HG02588 (cell line): ENCODE data around the gene PHACTR3.

Experiments used
- ATAC-seq: cut with Tn5 transposase; IDR thresholded peaks from one replicate; pipeline ENCODE4 v1.9.1; 2021; ENCODE audit warnings: mild to moderate bottlenecking, moderate library complexity; ENCODE audit not compliant: unreplicated experiment

The PHACTR3 gene

GRCh38 chr20:59725476-59726280 is 121.3 kb downstream of the PHACTR3 start:
- ATAC-seq = no peak

- no peak for ATAC-seq
Measured at GRCh38 chr20:59726281-59726595, 121.9 kb downstream of the PHACTR3 start.

GRCh38 chr20:59728722-59729430 is 124.5 kb downstream of the PHACTR3 start:
- no peak for ATAC-seq

GRCh38 chr20:59729506-59729905 is 125.2 kb downstream of the PHACTR3 start:
- no peak for ATAC-seq

GRCh38 chr20:59730722-59731121 is 126.4 kb downstream of the PHACTR3 start:
- ATAC-seq = no peak

- no peak for ATAC-seq
Measured at GRCh38 chr20:59731376-59731775, 127.0 kb downstream of the PHACTR3 start.

- no peak for ATAC-seq
Measured at GRCh38 chr20:59733351-59733750, 129.0 kb downstream of the PHACTR3 start.

- ATAC-seq = no peak
Measured at GRCh38 chr20:59735486-59735885, 131.1 kb downstream of the PHACTR3 start.

- no peak for ATAC-seq
Measured at GRCh38 chr20:59735917-59736316, 131.6 kb downstream of the PHACTR3 start.

GRCh38 chr20:59736366-59736765 is 132.0 kb downstream of the PHACTR3 start:
- no peak for ATAC-seq

GRCh38 chr20:59737073-59737666 is 132.8 kb downstream of the PHACTR3 start:
- ATAC-seq = no peak

GRCh38 chr20:59737816-59738215 is 133.5 kb downstream of the PHACTR3 start:
- no peak for ATAC-seq

GRCh38 chr20:59738851-59739250 is 134.5 kb downstream of the PHACTR3 start:
- ATAC-seq = no peak

- ATAC-seq = no peak
Measured at GRCh38 chr20:59740621-59741020, 136.3 kb downstream of the PHACTR3 start.

- ATAC-seq = no peak
Measured at GRCh38 chr20:59741073-59741472, 136.7 kb downstream of the PHACTR3 start.

- ATAC-seq = no peak
Measured at GRCh38 chr20:59742351-59743095, 138.2 kb downstream of the PHACTR3 start.

- ATAC-seq = no peak
Measured at GRCh38 chr20:59743308-59743707, 139.0 kb downstream of the PHACTR3 start.

GRCh38 chr20:59743767-59744485 is 139.6 kb downstream of the PHACTR3 start:
- ATAC-seq = no peak

GRCh38 chr20:59744756-59745155 is 140.4 kb downstream of the PHACTR3 start:
- no peak for ATAC-seq

GRCh38 chr20:59745201-59745600 is 140.9 kb downstream of the PHACTR3 start:
- no peak for ATAC-seq

- ATAC-seq = no peak
Measured at GRCh38 chr20:59745716-59746115, 141.4 kb downstream of the PHACTR3 start.
